ENCODE data around the gene CDADC1. TPM values are rescaled to one million over a fixed set of nuclear protein-coding genes. Genes with fewer than 3 reads are reported as not detected.

The CDADC1 gene
- total RNA-seq, 4 donors from 2014 or later, result 1.1 to 4.0 (median 2.8) TPM

GRCh38 chr13:49330546-49330864, 82.8 kb downstream of the CDADC1 start:
- Histone ChIP-seq H3K4me1 (no peaks in the 10 kb centered on the region), H3K36me3 (peaks cover 0 to 51% (median 0%) of the 10 kb centered on the region in 3 donors), H3K4me3 (no peak overlapping the region), H3K9me3 (no peaks in the 10 kb centered on the region), H3K27me3 (no peaks in the 10 kb centered on the region), H3K27ac (no peak overlapping the region)
- DNase-seq, result no peak
- 90 to 96% methylated on average over 1 of the region's 1 CpG for WGBS, 2 donors
- intact Hi-C loops (cut with DNase I), result no loop called here
- TF ChIP-seq CTCF (IDR thresholded peaks at IDR 0.05) (no peak), POLR2A (IDR thresholded peaks at IDR 0.05) (no peak)

- Histone ChIP-seq H3K27me3 (no peaks in the 10 kb centered on the region), H3K9me3 (no peaks in the 10 kb centered on the region), H3K36me3 (peaks cover 0 to 53% (median 4%) of the 10 kb centered on the region in 3 donors), H3K4me3 (no peak overlapping the region), H3K27ac (no peak overlapping the region), H3K4me1 (no peaks in the 10 kb centered on the region)
- no peak for TF ChIP-seq POLR2A (IDR thresholded peaks at IDR 0.05)
- TF ChIP-seq CTCF (IDR thresholded peaks at IDR 0.05), result no peak
- no peak for DNase-seq
- intact Hi-C loops (cut with DNase I), result no loop called here
- 89 to 94% methylated on average over 4 of the region's 4 CpGs for WGBS, 2 donors
Observed at GRCh38 chr13:49336655-49337054, 88.9 kb downstream of the CDADC1 start.

- no peak for DNase-seq
- H3K9me3 ChIP-seq, result no peaks in the 10 kb centered on the region
- intact Hi-C loops (cut with DNase I), result no loop called here
- no peak overlapping the region for H3K4me3 ChIP-seq
- TF ChIP-seq POLR2A (IDR thresholded peaks at IDR 0.05) (no peak), CTCF (IDR thresholded peaks at IDR 0.05) (no peak)
- 92% methylated on average over 9 to 10 of the region's 10 CpGs for WGBS, 2 donors
- peaks cover 0 to 7% (median 0%) of the 10 kb centered on the region in 3 donors for H3K4me1 ChIP-seq
- no peak overlapping the region for H3K27ac ChIP-seq
- H3K27me3 ChIP-seq, result no peaks in the 10 kb centered on the region
- peaks cover 0 to 62% (median 4%) of the 10 kb centered on the region in 3 donors for H3K36me3 ChIP-seq
Observed at GRCh38 chr13:49340161-49340560, 92.4 kb downstream of the CDADC1 start.

- intact Hi-C loops (cut with DNase I), result no loop called here
- H3K4me1 ChIP-seq, result peaks cover 0 to 7% (median 0%) of the 10 kb centered on the region in 3 donors
- H3K36me3 ChIP-seq, result peaks cover 0 to 59% (median 4%) of the 10 kb centered on the region in 3 donors
- WGBS, 2 donors, result 94 to 96% methylated on average over 3 of the region's 3 CpGs
- no peak for DNase-seq
- H3K4me3 ChIP-seq, result no peak overlapping the region
- H3K27ac ChIP-seq, result no peak overlapping the region
- no peaks in the 10 kb centered on the region for H3K27me3 ChIP-seq
- no peaks in the 10 kb centered on the region for H3K9me3 ChIP-seq
- TF ChIP-seq POLR2A (IDR thresholded peaks at IDR 0.05) (no peak), CTCF (IDR thresholded peaks at IDR 0.05) (no peak)
Observed at GRCh38 chr13:49341517-49341916, 93.8 kb downstream of the CDADC1 start.

- DNase-seq, result no peak
- no peaks in the 10 kb centered on the region for H3K27me3 ChIP-seq
- H3K36me3 ChIP-seq, result peaks cover 0 to 54% (median 4%) of the 10 kb centered on the region in 3 donors
- peaks cover 0 to 7% (median 0%) of the 10 kb centered on the region in 3 donors for H3K4me1 ChIP-seq
- no peak overlapping the region for H3K4me3 ChIP-seq
- TF ChIP-seq POLR2A (IDR thresholded peaks at IDR 0.05) (no peak), CTCF (IDR thresholded peaks at IDR 0.05) (no peak)
- intact Hi-C loops (cut with DNase I), result no loop called here
- H3K27ac ChIP-seq, result no peak overlapping the region
- no peaks in the 10 kb centered on the region for H3K9me3 ChIP-seq
Observed at GRCh38 chr13:49341941-49342340, 94.2 kb downstream of the CDADC1 start.

All from esophagus squamous epithelium (tissue), 5 donors.